Thyroid gland (tissue), 4 donors: ENCODE results near the gene FOXN3.

Experiments
- POLR2A ChIP-seq, 2 donors: fragments of 450-650 bp; IDR thresholded peaks; one replicate each; pipeline ENCODE4 v1.6.1; 2017; ENCODE audit warnings: antibody characterized with exemption in 2 of 2, mild to moderate bottlenecking in 2 of 2, moderate library complexity in 1 of 2
- TF ChIP-seq, protein P1 (sequence below), 6 experiments: fragments of 200-600 bp in 3 of 6; fragments of 450-650 bp in 3 of 6; sonication (generic) in 3 of 6; IDR thresholded peaks; one replicate each; pipeline ENCODE4 v1.5.1; 2016 to 2019; ENCODE audit warnings: antibody characterized with exemption in 6 of 6, mild to moderate bottlenecking in 2 of 6, inconsistent platforms in 1 of 6, moderate library complexity in 1 of 6

DNA sequence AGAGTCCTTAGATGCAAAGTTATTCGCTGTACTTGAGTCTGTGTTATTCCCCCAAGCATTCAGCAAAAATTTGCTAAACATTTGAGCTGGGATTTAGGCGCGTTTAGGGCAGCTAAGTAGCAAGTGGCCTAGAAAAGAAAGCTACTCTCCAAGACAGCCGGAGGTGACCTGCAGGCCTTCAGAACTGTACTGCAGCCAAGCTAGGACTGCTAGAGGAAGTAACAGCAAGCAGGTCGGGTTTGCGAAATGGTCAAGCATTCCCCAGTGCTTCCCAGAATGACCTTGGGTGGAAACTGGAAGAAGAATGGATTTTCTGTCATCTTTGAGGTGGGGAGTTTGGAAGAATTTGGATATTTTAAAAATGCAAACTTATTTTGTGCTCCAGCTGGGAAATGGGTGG lies 287.5 kb downstream of the FOXN3 start:
- TF ChIP-seq, protein P1, sequence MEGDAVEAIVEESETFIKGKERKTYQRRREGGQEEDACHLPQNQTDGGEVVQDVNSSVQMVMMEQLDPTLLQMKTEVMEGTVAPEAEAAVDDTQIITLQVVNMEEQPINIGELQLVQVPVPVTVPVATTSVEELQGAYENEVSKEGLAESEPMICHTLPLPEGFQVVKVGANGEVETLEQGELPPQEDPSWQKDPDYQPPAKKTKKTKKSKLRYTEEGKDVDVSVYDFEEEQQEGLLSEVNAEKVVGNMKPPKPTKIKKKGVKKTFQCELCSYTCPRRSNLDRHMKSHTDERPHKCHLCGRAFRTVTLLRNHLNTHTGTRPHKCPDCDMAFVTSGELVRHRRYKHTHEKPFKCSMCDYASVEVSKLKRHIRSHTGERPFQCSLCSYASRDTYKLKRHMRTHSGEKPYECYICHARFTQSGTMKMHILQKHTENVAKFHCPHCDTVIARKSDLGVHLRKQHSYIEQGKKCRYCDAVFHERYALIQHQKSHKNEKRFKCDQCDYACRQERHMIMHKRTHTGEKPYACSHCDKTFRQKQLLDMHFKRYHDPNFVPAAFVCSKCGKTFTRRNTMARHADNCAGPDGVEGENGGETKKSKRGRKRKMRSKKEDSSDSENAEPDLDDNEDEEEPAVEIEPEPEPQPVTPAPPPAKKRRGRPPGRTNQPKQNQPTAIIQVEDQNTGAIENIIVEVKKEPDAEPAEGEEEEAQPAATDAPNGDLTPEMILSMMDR (IDR thresholded peaks at IDR 0.05): no peak
- TF ChIP-seq POLR2A (IDR thresholded peaks at IDR 0.05): no peak
